ENCODE data around the gene RASA4B. TPM values are rescaled to one million over a fixed set of nuclear protein-coding genes. Genes with fewer than 3 reads are reported as not detected.

The RASA4B gene
- total RNA-seq, 4 donors from 2014 or later: 10.5 to 56.1 (median 32.3) TPM

DNA sequence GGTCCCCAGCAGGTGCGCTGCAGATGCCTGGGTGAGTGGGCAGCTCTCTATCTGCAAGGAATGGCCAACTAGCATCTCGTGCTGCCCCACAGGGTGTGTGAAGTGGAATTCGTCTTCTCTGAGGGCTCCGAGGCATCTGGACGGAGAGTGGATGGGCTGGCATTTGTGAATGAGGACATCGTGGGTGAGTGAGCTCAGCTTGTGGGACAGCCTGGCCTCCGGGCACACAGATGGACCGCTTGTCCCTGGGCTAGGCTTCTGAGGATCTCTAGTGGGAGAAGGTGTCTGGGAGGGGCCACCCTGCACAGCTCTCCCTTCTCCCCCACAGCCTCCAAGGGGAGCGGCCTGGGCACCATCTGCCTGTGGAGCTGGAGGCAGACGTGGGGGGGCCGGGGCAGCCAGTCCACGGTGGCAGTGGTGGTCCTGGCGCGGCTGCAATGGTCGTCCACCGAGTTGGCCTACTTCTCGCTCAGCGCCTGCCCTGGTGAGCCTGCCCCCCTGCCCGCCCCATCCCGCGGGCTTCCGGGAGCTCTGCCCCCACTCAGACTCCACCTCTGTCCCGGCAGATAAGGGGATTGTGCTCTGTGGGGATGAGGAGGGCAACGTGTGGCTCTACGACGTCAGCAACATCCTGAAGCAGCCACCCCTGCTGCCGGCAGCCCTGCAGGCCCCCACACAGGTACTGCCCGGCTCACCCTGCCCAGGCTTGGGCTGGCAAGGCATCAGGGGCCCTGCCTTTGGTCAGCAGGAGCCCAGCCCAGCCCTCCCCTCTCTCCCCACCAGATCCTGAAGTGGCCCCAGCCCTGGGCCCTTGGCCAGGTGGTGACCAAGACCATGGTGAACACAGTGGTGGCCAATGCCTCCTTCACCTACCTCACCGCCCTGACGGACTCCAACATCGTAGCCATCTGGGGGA, 45.2 kb downstream of the RASA4B start:
- Histone ChIP-seq H3K4me3 (no peak overlapping the region), H3K9me3 (no peaks in the 10 kb centered on the region), H3K27me3 (no peaks in the 10 kb centered on the region), H3K36me3 (peaks cover 0 to 71% (median 0%) of the 10 kb centered on the region in 3 donors), H3K27ac (no peak overlapping the region), H3K4me1 (peaks cover 0 to 9% (median 0%) of the 10 kb centered on the region in 4 donors)
- no peak for DNase-seq (ENCODE audit: low spot score in 2 of 2)
- 78 to 82% methylated on average over 24 to 25 of the region's 31 CpGs for WGBS, 2 donors
- TF ChIP-seq EP300 (IDR thresholded peaks at IDR 0.05): no peak
- no peak for TF ChIP-seq POLR2A (IDR thresholded peaks at IDR 0.05)
- no peak for TF ChIP-seq CTCF (IDR thresholded peaks at IDR 0.05)

GRCh38 chr7:102471791-102472125, 45.8 kb downstream of the RASA4B start:
- no peaks in the 10 kb centered on the region for H3K9me3 ChIP-seq
- DNase-seq (ENCODE audit: low spot score in 2 of 2): no peak
- H3K4me1 ChIP-seq: peaks cover 0 to 12% (median 0%) of the 10 kb centered on the region in 4 donors
- TF ChIP-seq CTCF (IDR thresholded peaks at IDR 0.05) (no peak), EP300 (IDR thresholded peaks at IDR 0.05) (no peak), POLR2A (IDR thresholded peaks at IDR 0.05) (no peak)
- H3K27me3 ChIP-seq: no peaks in the 10 kb centered on the region
- no peak overlapping the region for H3K27ac ChIP-seq
- H3K4me3 ChIP-seq: no peak overlapping the region
- WGBS, 2 donors: 69 to 73% methylated on average over 4 to 5 of the region's 6 CpGs
- peaks cover 0 to 74% (median 0%) of the 10 kb centered on the region in 3 donors for H3K36me3 ChIP-seq

GRCh38 chr7:102469972-102470825, 47.4 kb downstream of the RASA4B start:
- peaks cover 0 to 21% (median 7%) of the 10 kb centered on the region in 4 donors for H3K4me1 ChIP-seq
- TF ChIP-seq CTCF (IDR thresholded peaks at IDR 0.05): no peak
- no peak for TF ChIP-seq POLR2A (IDR thresholded peaks at IDR 0.05)
- TF ChIP-seq EP300 (IDR thresholded peaks at IDR 0.05): no peak
- 76 to 79% methylated on average over 19 to 20 of the region's 20 CpGs for WGBS, 2 donors
- no peak overlapping the region for H3K4me3 ChIP-seq
- no peak for DNase-seq (ENCODE audit: low spot score in 2 of 2)
- peaks cover 0 to 74% (median 0%) of the 10 kb centered on the region in 3 donors for H3K36me3 ChIP-seq
- no peaks in the 10 kb centered on the region for H3K27me3 ChIP-seq
- H3K27ac ChIP-seq: no peak overlapping the region
- no peaks in the 10 kb centered on the region for H3K9me3 ChIP-seq

DNA sequence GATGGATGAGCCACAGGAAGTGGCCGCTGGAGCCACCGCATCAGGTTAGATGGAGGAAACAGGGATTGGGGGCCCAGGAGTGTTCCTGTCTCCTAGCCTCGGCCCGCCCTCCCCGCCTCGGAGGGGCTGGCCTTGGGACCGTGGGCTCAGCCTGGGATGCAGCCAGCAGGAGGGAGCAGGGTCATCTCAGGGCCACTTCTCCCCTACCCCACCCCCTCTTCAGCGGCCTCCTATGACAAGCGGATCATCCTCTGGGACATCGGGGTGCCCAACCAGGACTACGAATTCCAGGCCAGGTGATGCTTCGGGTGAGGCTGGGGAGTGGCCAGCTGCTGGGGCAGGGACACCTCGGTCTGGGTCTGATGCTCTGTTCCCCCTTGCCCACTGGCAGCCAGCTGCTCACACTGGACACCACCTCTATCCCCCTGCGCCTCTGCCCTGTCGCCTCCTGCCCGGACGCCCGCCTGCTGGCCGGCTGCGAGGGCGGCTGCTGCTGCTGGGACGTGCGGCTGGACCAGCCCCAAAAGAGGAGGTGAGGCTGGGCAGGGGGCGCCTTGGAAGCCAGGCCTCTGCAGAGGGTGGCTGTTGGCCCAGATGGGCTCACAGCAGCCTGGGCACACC, 48.1 kb downstream of the RASA4B start:
- H3K9me3 ChIP-seq: no peaks in the 10 kb centered on the region
- no peak for TF ChIP-seq EP300 (IDR thresholded peaks at IDR 0.05)
- no peak for TF ChIP-seq POLR2A (IDR thresholded peaks at IDR 0.05)
- TF ChIP-seq CTCF (IDR thresholded peaks at IDR 0.05): no peak
- no peaks in the 10 kb centered on the region for H3K27me3 ChIP-seq
- H3K4me3 ChIP-seq: no peak overlapping the region
- no peak for DNase-seq (ENCODE audit: low spot score in 2 of 2)
- peaks cover 0 to 69% (median 0%) of the 10 kb centered on the region in 3 donors for H3K36me3 ChIP-seq
- H3K4me1 ChIP-seq: peaks cover 0 to 16% (median 7%) of the 10 kb centered on the region in 4 donors
- WGBS, 2 donors: 82 to 85% methylated on average over 18 to 21 of the region's 24 CpGs
- H3K27ac ChIP-seq: no peak overlapping the region

Data from tibial nerve (tissue), 4 donors.